Activated CD8-positive, alpha-beta memory T cell treated with anti-CD3 and anti-CD28 coated beads, Interleukin-2, amount 50 U/mL, for 48 hours (primary cell): ENCODE results near the gene SLAMF9.
A peak's percentile ranks its signal among the peaks of the same experiment; 100 is the strongest.

Experiments used
- DNase-seq: peaks from one replicate; pipeline ENCODE4 v3.0.0-alpha.2; 2020

SLAMF9 gene

DNA sequence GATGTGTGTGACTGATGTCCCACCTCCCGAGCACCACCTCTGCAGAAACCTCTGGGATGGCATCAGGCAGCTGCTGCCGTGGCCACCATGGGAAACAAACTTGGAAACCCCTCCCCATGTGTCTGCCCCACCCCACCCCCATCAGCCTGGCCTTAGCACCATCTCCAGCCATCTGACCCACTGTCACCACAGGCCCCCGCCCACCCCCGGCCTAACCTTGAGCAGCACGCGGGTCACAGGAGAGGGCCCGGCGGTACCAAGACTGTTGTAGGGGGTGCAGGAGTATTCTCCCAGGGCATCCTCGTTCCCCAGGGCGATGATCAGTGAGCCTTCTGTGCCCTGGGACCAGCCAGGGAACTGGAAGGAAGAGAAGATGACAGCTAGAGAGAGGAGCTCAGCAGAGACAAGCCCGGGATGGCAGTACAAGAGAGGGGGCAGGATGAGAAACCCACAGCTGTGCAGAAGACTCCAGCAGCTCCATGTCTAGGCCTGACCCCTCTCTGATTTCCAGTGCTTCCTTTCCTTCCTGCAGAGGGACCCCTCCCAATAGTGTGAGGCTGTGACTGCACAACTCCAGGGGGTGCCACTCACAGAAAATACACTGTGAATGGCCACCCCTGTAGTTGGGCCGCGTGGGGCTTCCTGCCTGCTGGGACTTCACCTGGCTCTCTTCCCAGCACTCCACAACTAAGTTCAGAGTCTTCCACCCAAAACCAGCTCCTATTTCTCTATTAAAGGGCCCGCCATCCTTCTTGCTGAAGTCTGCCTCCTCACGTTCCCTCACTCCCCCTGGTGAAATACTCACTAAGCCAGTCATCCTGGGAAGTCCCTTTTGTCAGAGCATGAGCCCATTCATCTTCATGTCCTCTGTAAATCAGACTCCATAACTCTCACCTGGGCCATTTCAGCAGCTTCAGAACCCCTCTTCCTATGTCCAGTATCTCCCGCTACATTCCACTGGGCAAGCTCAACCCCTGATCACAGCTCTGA is 21.4 kb downstream of the SLAMF9 start:
- no peak for DNase-seq

DNA sequence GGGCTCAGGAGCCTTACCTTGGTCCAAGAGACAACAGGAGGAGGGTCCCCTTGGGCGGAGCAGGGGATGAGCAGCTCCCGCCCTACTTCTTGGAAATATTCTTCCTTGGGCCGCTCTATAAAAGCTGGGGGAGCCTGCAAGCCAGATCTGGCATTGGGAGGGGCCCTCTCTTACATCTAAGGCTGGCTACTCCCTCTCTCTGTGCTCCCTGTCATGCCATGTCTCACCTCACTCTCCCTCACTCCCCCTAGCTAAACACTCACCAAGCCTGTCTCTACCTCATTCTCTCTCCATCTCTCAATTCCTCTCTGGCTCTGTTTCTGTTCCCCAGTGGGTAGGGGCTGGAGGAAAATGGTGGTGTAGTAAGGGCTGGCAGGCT is 22.3 kb downstream of the SLAMF9 start:
- no peak for DNase-seq

DNA sequence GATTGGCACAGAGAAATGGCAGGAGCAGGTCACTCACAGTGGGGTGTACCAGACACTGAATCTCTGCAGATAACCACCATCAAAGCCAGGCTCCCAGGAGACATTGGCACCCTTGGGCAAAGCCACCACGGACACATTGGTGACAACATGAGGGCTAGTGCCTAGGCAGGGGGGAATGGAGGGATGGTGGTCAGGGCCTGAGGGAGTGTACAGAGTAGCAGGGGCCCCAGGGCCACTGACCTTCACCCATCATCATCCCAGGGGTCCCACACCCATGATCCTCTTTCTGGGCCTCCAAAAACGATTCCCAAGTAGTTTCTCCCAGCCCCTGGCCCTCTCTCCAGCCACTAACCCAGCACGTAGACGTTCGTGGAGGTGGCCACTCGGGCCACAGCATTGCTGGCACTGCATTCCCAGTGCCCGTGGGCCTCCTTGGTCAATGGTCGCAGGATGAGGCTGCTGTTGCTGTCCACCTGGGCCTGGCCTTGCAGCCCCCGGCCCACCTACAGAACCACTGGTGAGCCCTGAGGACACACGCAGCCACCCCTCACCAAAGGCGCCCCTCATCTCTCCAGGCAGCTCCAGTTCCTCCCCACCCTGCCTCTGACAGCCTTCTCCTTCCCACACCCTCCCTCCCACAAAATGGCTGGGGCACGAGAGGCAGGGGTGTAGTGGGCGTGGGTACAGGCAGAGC is 22.8 kb downstream of the SLAMF9 start:
- DNase-seq: no peak

DNA sequence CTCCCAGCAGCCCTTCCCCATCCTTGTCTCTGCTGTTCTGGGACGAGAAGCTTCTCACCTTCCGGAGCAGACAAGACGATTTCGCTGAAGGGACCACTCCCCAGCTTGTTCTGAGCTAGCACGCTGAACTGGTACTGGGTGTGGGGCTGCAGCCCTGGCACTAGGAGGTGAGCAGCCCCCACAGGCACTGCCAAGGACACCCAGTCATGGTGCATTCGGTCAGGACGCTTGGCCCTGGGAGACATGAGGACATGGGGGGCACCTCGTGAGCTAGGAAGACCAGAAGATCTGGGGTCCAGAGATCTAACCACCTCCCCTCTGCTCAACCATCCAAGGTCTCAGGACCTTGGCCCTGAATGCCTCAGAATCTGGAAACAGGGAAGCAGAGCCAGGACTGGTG is 23.4 kb downstream of the SLAMF9 start:
- no peak for DNase-seq

DNA sequence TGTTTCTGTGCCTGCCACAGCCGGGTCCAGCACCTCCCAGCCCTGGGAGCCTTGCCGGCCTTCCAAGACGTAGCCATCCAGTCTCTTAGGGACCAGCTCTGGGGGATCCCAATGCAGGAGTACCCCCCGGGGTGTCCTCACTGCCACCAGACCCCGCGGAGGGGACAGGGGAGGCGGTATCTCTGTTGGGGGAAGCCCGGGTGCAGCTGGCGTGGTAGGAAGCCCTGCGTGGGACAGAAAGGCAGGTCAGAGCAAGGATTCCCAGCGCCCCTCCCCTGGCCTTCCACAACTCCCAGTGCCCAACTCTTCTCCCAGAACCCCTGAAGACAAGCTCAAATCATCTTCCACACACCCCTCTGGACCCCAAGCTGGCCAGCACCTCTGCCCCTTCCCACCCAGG is 23.8 kb downstream of the SLAMF9 start:
- no peak for DNase-seq

GRCh38 chr1:159929155-159930051 is 24.6 kb downstream of the SLAMF9 start:
- DNase-seq: no peak

DNA sequence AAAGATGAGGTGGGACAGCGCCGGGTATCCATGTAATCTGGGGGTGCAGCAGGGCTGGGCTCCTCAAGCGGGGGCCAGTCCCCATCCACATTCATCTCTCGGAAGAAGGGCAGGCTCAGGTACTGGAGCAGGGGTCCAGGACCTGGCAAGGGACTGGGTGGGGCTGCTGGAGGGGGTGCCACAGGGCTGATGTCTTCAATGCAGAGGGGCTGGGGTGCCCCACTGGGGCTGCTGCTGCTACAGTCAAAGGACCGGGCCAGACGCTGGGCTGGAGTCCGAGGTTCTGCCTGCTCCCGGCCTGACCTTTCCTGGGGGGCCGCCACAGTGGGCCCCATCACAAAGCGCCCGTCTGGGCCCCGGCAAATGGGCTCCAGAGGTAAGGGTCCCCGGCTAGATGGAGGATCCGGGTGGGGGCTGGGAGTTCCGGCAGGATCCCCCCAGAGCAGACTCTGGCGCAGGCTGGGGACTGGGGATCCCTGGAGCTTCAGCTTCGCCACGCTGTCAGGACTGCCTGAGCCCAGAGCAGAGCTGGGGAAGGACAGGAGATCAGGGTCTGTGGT is 25.5 kb downstream of the SLAMF9 start:
- DNase-seq: no peak

DNA sequence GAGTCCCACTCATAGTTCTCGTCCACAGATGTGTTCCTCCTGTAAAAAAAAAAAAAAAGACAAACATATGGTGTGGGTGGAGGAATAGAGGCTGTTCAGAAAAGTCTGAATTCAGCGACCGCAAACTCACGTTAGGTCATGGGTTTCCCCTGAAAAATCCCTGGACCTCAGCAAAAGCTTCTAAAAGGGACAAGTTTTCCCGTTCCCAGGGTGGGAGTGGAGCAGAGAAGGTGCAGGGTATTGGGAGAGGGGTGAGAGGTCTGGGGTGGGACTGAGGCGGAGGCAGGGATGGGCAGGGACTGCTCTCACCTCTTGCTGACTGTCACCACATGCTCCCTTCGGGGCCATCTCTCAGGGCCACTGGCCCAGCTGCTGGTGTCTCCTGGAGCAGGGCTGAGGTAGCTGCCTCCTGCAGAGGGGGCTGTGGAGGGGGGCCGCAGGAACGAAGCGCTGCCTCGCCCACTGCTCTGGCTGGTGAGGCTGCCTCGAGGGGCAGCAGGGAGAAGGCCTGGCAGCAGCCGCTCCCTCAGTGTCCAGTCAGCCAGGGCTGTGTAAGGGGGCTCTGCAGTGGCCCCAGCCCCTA is 26.1 kb downstream of the SLAMF9 start:
- no peak for DNase-seq

DNA sequence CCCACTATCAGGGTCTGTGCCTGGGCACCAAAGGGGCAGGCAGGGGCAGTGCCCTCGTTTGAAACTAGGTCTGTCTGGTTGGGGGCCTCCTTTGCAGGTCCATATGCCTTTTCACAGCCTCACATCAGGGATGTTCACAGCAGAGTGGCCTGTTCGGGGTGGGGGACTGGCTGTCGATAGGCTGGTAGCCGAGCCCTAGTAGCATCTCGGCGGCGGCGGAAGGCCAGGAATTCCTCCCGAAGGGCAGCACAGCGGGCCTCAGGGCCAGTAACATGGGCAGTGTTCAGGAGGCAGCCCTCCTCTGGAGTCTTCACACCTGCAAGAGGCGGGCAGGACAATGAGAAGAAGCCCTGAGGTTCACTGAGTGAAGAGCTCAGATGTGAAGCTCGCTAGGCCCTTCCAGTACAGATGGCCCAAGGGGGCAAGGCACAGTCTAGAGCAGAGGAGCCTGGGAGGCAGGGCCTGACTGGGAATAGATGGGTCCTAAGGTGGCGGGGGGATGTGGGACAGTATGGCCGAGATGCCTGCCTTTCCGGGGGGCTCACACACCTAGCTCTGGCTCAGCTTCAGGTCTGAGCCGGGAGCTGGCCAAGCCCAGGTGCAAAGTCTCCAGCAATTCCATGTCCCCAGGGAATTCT is 26.7 kb downstream of the SLAMF9 start:
- no peak for DNase-seq

- no peak for DNase-seq
Observed at GRCh38 chr1:159925719-159926078, 28.3 kb downstream of the SLAMF9 start.

DNA sequence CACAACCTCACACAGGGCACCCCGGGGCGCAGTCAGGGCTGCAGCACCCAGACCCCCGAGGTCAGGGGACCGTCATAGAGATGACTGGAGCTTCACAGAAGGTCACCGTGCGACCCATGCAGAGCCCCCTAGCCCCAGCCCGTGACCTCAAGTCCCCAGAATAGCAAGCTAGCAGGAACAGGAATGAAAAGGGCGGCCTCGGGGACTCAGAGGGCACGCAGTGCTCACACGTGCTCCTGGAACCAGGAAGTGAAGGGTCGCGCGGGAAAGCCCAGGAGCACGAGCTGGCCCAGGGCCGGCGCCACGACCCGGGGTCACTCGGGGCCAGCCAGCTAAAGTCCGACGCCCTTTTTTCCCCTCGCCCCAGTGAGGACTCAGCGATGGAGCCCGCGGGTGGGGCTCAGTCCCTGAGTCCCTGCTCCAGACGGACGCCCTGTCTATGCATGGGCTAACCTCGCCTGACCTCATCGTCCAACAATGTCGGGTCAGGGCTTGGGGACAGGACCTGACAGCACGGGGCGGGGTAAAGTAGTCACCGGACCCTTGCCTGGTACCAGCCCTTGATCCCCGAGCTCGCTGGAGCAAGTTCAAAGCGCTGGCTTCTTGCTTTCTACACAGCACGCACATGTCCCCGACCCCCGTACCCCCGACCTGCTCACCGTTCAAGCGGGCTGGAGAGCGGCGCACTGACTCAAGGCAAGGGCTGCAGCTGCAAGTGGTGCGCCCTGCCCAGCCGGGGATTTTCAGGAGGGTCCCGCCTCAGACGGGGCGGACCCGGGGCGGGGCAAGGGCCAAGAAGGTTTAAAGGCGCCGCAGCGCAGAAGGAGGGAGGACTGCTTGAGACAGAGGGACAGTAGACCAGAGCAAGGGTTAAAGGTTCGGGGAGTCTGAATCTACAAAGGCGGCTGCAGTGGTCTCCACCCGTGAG is 29.0 kb downstream of the SLAMF9 start, which contains the start of gene TAGLN2:
TSS of gene TAGLN2 (minus strand) at position 717 of the 928 bp plus-strand sequence. CDS start 4,998 bp downstream, outside the sequence.
- peak; percentile 94 for DNase-seq

DNA sequence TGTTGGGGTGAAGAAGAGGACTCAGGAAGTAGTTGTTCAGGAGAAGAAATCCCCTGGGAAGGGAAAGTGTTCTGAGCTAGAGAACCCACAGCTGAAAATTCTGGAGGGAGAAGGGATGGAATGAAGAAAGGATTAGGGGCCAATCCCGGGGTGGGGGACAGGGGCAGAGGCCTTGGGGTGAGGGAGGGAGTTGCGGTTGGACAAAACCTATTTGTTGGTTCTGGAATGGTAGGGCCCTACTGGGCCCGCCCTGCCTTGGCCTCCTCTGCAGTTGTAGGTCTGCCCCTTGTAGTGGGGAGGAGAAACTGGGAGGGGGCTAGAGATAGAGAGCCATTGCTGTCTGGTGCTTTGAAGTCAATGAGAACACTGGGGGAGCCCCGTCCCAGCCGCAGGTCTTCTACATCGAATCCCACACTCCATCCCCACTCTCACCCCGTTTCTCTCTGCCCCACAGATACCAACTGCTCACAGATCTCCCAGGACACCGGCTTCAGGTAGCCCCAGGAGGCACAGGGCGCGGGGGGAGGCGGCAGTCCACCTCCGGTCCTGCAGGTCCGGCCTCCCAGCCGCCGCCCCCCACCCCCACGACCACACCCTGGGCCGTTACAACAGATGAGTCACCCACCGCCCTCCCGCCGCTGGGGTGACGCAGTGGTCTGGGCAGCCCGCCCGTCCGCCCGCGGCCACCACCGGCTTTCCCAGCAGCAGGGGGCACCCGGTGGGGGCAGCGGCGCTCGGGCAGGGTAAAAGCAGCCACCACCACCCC is 29.8 kb downstream of the SLAMF9 start:
- peak; percentile 84 for DNase-seq

DNA sequence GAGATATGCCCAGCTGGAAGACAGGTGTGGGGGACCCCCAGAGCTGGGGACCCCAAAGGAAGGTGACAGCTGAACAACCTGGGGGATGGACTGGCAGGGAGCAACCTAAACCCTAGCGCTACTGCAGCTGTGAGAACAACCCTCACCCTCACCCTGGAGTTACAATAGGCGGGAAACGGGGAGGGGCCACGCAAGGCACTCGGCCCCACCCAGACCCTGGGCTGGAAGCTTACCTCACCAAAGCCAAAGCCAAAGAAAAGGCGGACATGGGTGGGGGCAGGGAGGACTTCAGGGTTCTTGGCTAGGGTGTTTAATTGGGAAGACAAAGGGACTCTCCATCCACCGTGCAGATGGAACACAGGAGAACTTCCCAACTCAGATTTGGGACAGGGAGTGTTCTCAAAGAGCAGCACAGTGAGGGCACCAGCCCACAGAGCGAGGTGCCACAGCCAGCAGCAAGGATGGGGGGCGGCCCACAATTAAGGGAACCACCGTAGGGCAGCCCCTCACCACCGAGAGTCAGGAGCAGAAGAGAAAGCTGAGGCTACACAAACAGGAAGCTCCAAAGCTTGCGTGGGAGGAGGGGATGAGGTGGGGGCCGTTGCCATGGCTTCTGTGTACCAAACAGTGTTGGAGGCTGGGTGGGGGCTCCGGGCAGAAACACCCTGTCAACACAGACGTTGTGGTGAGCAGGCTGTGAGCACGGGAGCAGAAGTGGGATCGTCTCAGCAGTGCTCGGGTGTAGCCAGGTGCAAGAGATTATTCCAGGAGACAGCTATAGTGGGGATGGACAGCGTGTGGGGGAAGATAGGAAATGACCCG is 30.6 kb downstream of the SLAMF9 start:
- peak; percentile 85 for DNase-seq

GRCh38 chr1:159922511-159923202 is 31.4 kb downstream of the SLAMF9 start:
- DNase-seq: no peak

- no peak for DNase-seq
Observed at GRCh38 chr1:159921700-159922504, 32.1 kb downstream of the SLAMF9 start.

DNA sequence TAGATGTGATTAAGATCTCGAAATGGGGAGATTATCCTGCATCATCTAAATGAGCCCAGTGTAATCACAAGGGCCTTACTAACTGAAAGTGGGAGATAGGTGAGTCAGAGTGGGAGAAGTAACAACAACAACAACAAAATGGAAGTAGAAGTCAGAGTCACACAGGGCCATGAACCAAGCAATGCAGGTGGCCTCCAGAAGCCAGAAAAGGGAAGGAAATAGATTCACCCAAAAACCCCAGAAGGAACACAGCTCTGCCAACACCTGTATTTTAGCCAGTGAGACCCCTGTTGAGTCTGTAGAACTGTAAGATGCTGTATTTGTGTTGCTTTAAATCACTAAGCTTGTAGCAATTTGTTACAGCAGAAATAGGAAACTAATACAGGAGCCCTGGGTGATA is 32.8 kb downstream of the SLAMF9 start:
- DNase-seq: no peak

DNA sequence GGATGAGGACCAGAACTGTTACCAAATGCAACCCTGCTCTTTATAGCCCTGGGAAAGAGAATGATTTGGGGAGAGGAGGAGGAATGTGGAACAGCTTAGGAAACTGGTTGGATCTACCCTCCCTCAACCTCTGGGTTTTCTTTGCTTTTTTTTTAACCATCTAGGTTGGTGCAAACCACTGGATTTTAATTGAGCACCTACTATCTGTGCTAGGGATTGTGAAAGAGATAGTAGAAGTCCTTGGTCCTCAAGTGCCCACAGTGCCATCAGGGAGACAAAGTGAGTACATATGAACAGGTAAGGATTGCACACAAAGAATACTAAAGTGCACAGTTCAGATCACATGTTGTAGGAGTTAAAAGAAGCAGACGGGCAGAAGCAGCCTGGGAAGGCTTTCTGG is 33.4 kb downstream of the SLAMF9 start:
- no peak for DNase-seq
